Activated CD8-positive, alpha-beta memory T cell treated with anti-CD3 and anti-CD28 coated beads, Interleukin-2, amount 50 U/mL, for 24 hours (primary cell): ENCODE data around the gene TMED6.
"Not testable (repeated sequence)": the region's sequence is repeated elsewhere in the genome, so short reads cannot be mapped to it uniquely, and the experiment has no call there.

Source experiments
- DNase-seq: peaks from one replicate; pipeline ENCODE4 v3.0.0-alpha.2; 2020; ENCODE audit errors: extremely low read depth

Gene TMED6

GRCh38 chr16:69360070-69360469, 8.5 kb upstream of the TMED6 start:
- DNase-seq: not testable (repeated sequence)

- DNase-seq: no peak
Measured at GRCh38 chr16:69350536-69351133, 951 bp downstream of the TMED6 start.

- DNase-seq: no peak
Measured at GRCh38 chr16:69349536-69349935, 2.0 kb downstream of the TMED6 start.

DNA sequence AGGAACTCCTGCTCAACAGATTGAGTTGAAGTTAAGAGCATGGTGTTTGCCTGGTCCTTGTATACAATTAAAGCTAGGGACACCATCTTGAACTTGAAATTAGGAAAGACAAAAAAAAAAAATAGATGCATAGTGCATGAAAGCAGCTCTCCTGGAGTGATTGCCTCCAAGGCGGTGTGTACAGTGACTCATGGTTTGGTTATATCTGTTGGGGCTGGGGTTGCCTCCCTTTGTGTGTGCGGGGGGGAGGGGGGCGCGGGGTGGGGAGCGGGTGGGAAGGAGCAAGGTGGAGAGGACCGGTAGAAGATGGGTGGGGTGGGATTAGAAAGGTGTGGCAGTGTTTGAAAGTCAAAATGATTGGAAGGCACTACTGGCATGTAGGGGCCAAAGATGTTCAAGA, 3.4 kb downstream of the TMED6 start:
- DNase-seq: no peak

DNA sequence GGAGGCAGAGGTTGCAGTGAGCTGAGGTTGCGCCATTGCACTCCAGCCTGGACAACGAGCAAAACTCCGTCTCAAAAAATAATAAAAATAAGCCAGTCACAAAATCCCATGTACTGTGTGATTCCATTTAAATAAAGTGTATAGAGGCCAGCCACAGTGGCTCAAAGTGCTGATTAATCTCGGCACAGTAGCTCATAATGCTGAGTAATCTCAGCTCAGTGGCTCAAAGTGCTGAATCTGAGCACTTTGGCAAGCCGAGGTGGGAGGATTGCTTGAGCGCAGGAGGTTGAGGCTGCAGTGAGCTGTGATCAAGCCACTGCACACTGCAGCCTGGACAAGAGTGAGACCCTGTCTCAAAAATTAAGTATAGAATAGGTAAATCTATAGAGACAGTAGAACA, 4.9 kb downstream of the TMED6 start:
- no peak for DNase-seq

DNA sequence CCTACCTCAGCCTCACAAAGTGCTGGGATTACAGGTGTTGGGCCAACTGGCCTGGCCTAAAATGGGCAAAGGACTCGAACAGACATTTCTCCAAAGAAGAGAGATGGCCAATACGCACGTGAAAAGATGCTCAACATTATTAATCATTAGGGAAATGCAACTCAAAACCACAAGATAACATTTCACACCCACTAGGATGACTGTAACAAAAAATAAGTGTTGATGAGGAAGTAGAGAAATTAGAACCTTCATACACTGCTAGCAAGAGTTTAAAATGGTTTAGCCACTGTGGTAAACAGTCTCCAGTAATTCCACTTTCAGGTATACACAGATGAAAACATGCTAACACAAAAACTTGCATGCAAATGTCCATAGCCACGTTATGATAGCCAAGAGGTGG, 5.7 kb downstream of the TMED6 start:
- no peak for DNase-seq

DNA sequence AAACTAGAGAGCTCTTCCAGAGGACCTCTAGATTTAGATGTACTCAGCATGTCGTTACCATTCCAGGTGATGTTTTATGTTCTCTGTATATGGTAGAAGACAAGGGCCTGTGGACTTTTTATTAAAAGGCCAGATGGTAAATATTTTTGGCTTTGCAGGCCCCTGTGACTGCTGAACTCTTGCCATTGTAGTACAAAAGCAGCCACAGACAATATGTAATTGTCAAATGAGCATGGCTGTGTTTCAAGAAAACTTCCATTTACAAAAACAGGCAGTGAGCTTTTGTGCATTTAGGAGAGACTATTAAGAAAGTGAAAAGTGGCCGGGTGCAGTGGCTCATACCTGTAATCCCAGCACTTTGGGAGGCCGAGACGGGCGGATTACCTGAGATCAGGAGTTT, 7.4 kb downstream of the TMED6 start:
- no peak for DNase-seq

DNA sequence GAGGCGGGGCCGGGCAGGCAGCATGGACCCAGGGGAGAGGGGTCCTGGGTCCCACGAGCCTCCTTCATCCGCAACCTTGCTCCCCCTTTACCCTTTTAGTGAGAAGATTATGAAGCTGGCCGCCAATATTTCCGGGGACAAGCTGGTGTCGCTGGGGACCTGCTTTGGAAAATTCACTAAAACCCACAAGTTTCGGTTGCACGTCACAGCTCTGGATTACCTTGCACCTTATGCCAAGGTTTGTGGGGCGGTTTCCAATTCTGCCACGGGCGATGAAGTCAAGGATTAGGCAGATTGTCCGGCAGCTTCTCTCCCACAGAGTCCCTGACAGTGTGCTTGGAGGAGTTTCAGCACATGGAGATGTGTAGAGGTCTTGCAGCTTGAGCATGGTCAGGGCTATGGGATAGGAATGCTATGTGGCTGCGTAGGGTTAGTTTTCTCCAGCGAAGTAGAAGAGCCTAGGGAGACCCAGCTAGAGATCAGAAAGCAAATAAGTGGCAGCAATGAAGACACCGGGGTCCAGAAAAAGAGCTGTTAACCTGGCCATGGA, 11.4 kb downstream of the TMED6 start:
- no peak for DNase-seq

DNA sequence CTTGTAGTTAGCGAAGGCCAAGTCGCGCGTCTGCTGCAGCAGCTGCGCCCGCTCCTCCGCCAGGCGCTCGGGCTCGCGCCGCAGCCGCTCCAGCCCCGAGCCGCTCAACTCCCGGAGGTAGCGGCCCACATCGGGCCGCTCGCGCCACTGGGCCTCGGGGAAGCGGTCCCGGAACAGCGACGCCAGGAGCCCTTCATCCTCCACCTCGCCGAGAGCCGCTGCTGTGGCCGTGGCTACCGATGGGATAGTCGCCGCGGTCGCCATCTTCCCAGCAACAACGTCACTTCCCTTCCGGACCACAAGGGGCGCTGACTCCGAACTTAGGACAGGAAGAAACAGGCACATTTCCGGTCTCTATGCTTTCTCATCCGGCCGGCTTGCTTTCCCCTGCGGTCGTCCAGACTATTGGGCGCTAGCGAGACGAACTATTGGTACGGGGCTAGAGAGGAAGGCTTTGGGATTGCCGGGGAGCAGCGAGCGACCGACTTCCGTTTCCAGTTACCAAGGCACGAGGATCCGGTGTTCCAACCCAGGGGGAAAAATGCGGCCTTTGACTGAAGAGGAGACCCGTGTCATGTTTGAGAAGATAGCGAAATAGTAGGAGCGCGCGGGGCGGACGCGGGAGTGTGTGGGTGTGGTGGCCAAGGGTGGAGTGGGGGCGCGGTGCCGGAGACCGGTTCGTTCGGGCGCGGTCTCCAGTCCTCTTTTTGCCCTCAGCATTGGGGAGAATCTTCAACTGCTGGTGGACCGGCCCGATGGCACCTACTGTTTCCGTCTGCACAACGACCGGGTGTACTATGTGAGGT, 12.1 kb downstream of the TMED6 start, which contains the start of the genes COG8 and NIP7:
Gene COG8, minus strand, starts transcription at position 276 of the 806 bp plus-strand sequence. Its CDS starts 12 bp downstream, at position 264.
Gene NIP7, plus strand, starts transcription at position 484 of the 806 bp plus-strand sequence. Its CDS starts 58 bp downstream, at position 542.
- DNase-seq: peak; percentile 91

DNA sequence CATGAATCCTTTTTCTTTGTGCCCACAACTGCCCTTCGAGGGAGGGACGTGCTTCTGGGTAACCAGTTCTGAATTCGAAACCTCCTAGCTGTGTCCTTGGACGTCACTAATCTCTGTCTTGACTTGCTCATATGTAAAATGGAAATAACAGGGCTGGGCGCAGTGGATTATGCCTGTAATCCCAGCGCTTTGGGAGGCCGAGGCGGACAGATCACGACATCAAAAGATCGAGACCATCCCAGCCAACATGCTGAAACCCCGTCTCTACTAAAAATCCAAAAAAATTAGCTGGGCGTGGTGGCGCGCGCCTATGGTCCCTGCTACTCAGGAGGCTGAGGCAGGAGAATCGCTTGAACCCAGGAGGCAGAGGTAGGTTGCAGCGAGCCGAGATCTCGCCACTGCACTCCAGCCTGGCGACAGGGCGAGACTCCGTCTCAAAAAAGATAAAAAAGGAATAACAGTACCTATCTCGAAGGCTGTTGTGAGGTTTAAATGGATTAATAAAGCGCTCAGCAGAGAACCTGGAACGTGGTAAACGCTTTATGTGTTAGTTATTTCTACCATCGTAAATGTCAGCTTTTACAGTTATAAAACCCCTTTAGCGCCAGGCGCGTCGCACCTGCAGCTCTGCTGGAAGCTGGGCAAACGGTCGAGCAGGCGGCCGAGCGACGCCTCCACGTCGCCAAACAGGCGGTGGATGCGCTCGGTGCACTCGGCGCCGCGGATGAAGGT, 12.9 kb downstream of the TMED6 start:
- no peak for DNase-seq

DNA sequence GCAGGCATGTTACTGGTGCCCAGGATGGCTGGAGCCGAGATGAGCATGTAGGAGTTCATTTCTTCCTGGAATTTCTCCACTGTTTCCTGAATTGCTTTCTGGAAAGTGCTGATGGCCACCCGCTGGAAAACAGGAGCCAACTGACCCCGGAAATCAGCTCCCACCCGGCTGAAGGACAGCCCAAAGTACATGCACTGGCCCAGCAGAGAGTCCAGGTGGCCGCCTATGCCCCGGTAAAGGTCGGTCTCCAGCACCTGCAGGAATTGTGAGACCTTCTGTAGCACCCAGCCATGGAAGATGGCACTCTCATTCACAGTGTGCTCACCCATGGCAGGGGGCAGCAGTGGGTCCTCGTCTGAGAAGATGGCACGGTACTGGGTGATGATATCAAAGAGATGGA, 16.9 kb downstream of the TMED6 start:
- DNase-seq: no peak

- DNase-seq: peak; percentile 54
Measured at GRCh38 chr16:69330286-69331109, 21.1 kb downstream of the TMED6 start, which contains the start of gene PDF. Gene PDF, minus strand, starts transcription at chr16:69330588. Its CDS starts 18 bp downstream, at chr16:69330570.

DNA sequence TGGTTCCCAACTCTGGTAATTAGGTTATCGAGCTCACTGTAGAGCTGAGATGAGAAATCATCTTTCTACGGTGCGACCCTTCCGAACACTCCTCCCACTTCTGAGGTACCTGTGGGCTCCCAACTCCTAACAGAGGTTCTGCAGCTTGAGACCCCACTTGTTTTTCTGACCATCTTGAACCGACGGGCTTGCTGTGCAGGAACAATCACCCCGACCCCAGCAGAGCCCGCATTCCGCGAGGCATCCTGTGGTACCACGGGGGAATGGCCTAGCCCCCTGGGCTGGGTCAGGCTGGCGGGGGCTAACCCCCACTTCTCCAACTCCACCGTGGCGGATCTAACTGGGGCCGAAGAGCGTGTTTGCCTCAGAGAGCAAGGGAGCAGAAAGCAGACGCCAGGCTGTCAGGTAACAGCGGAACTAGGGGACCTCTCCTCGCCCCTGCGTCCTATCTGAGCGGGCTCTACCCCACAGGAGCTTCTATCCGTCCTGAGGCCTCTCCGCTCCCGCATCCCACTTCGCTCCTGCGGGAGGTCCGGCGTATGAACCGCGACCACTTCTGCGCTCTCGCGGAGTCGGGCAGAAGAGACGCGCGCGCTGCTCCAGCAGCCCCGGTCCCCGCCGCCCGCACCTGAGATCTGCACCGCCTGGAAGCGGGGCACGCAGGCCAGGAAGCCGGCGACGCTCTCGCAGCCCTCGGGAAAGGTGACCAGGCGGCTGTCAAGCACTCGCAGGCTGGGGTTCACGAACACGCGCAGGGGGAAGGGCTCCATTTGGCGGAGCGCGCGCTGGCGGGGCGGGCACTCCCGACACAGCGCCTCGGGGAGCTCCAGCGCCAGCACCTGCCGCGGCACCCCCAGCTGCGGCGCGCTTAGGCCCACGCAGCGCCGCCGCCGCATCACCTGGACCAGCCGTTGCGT, 22.0 kb downstream of the TMED6 start:
- no peak for DNase-seq

GRCh38 chr16:69328854-69329316, 22.7 kb downstream of the TMED6 start:
- no peak for DNase-seq

DNA sequence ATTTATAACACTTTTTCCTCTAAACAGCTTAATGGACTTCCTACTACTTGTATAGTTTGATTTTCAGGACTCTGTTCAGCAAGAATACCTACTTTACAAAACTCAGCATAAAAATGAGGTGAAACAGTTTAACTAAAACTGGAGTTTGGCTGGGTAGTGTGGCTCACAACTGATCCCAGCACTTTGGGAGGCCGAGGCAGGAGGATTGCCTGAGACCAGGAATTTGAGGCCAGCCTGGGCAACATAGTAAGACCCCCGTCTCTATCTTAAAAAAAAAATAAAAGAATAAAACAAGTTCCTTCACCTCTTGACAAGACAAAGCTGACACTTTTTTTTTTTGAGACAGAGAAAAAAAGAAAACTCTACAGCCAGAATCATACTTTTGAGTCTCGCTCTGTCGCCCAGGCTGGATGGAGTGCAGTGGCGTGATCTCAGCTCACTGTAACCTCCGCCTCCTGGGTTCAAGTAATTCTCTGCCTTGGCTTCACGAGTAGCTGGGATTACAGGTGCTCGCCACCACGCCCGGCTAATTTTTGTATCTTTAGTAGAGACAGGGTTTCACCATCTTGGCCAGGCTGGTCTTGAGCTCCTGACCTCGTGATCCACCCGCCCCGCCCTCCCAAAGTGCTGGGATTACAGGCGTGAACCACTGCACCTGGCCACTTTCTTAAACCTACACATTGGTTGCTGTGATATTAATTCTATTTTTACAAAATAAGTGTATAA, 23.8 kb downstream of the TMED6 start:
- DNase-seq: no peak

DNA sequence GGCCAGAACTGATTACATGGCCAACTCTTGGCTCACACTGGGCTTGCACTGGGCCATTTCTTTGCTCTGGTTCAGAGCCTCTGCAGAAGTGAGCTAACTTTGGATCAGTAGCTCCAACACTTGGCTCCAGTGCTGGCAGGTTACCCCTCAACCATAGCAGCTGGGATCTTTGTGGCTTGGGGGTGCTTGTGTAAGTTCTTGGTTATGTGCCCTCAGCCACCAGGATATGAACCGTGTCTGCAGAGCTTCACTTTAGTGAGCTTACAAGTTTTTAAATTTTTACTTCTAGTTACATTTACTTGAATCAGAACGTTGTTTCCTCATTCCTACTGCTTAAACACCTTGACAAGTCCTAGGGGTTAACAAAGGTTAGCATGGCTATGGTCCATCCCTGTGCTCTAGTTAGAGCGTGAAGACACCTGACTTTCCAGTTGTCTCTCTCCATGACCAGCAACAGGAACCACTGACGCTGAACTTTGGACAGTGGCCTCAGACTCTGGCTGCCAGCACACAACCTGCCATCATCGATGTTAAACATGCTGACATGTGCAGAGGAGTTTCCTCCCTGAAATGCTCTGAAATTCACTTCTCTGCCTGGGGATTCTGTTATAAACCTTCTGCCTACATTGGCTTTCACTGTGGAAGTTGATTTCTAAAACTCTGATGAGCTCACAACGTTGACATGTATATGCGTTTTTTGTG, 25.3 kb downstream of the TMED6 start:
- no peak for DNase-seq

DNA sequence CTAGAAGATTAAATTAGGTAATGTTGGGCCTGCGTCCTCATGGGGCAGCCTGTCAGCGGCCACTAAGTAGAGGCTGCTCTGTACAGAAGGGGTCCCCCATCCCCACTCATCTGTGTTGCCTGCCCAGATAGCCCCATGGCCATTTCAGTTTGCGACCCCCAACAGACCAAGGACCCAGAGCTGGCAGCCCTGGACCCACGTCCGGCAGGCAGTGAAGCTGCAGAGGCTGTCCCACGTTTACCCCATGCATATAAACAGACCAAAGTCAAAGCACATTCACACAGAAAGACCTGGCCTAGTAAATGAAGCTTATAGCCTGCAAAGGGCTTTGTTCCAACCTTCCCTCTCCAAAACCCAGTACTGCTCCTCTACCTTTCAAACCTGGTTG, 25.8 kb downstream of the TMED6 start:
- DNase-seq: no peak

- DNase-seq: no peak
Measured at GRCh38 chr16:69324585-69325253, 26.9 kb downstream of the TMED6 start.
